GM18861 (cell line): ENCODE data around the gene HMX1.

ENCODE experiments used
- ATAC-seq: cut with Tn5 transposase; IDR thresholded peaks from one replicate; pipeline ENCODE4 v1.9.1; 2021; ENCODE audit not compliant: unreplicated experiment

HMX1 gene

GRCh38 chr4:8842614-8843013, 29.0 kb downstream of the HMX1 start:
- no peak for ATAC-seq

GRCh38 chr4:8841678-8842268, 29.9 kb downstream of the HMX1 start:
- ATAC-seq = no peak

GRCh38 chr4:8840816-8841455, 30.7 kb downstream of the HMX1 start:
- ATAC-seq = no peak

DNA sequence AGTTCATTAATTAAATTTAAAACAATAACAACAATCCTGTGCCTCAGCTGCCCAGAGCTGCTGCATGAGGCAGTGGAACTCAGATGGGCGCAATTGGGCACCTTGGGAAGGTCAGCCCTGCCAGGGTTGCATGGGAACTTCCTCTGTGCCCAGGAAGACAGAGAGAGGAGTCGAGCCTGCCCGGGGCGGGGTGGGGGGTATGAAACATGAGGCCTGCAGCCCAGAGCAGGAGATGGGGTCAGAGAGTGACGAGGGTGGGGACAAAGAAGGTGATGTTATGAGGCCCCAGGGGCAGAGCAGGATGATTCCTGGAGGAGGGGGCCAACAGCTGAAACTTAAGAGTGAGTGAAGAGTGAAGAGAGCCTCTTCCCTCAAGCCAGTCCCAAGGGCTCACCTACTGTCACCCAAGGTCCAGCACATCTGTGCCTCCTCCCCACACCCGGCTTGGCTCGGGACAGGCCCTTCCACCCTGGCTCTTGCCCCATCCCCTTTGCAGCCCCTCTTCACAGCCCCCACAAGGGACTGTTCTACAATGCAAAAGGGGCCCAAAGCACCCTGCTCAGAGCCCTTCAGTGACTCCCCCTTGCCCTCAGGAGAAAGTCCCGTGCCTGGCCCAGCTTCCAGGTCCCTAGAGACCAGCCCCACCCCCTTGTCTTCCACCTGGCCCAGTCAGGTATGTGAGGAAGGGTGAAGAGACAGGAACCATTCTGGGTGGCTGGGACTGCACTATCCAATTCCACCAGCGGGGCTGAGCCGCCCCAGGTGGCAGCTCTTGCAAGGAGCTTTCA, 31.4 kb downstream of the HMX1 start:
- ATAC-seq = no peak

- ATAC-seq = no peak
Measured at GRCh38 chr4:8838961-8839431, 32.6 kb downstream of the HMX1 start.

DNA sequence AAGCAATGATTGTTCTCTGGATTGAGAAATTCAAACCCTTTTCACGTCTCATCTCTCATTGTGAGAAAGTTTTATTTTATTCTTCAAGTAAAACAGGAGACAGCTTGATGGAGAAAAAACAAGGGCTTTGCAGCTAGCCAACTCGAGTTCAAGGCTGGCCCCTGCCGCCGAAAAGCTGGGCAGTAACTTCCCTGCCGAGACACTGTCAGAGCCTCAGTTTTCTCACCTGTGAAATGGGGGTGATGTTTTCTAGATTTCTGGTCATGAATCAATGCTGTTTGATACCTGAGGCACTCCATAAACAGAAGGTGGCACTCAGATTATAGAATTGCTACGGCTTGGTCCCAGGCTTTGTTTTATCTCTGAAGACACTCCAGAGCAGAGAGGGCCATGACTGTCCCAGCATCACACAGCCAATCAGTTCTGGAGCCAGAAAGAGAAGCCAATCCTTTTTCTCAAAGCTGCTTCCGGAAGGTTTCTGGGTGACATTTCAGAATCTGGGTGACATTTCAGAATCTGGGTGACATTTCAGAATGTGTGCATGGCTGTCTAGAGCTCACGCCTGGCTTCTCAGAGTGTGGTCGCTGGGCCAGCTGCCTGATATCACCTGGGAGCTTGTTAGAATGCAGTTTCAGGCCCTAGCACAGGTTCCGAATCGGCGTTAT, 33.2 kb downstream of the HMX1 start:
- ATAC-seq = no peak

DNA sequence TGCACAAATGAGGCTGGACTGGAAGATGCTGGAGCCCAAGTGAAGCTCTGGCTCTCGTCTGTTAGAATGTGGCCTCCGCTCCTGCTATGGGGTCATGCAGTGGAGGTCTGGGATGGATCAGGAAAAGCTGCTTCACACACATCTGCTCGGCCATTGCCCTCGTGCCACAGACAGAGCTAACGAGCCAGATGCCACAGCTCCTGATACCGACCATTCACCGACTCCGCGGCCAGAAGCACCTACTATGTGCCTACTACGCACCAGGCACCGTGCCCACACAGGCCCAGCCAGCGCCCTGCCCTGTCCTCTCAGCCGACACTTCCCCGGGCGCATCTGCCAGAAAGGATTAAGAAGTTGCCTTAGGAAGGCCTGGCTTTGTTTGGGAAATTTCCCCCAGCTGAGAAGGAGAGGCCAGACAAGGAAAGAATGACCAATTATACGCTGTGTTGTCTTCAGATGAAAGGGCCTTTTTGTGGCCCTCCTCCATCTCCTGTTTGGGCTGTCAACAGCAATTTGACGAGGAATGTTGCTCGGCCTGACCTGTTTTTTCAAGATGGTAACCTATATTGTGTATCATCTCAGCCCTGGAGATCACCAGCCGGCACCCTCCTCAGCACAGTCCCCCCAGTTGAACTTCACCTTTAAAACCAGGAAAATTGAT, 34.3 kb downstream of the HMX1 start:
- no peak for ATAC-seq

- ATAC-seq = no peak
Measured at GRCh38 chr4:8836664-8837171, 34.9 kb downstream of the HMX1 start.

GRCh38 chr4:8835521-8836365, 35.9 kb downstream of the HMX1 start:
- ATAC-seq = no peak

DNA sequence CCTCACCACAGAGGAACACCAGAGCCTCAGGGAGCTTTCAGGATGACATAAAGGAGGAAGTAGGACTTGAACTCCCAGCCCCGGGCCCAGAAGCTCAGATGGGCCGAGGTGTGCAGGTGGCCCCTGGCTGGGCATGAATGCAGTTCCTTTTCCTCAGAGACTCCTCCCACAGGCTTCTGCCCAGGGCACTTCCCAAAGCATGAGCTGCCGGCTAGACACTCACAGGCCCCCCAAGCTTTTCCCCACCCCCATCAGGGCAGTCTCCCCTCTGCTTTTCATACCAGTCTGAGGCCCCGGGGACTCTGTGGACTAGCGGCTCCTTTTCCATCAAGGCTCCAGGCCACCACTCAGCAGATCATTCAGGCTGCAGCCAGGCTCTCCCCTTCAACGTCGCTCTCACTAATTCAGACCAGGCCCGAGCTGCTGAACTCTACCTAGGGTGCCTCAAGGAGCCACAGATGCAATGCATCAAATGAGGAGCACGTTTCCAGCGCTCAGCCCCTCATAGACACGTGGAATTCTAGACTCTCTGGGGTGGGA, 36.9 kb downstream of the HMX1 start:
- no peak for ATAC-seq

DNA sequence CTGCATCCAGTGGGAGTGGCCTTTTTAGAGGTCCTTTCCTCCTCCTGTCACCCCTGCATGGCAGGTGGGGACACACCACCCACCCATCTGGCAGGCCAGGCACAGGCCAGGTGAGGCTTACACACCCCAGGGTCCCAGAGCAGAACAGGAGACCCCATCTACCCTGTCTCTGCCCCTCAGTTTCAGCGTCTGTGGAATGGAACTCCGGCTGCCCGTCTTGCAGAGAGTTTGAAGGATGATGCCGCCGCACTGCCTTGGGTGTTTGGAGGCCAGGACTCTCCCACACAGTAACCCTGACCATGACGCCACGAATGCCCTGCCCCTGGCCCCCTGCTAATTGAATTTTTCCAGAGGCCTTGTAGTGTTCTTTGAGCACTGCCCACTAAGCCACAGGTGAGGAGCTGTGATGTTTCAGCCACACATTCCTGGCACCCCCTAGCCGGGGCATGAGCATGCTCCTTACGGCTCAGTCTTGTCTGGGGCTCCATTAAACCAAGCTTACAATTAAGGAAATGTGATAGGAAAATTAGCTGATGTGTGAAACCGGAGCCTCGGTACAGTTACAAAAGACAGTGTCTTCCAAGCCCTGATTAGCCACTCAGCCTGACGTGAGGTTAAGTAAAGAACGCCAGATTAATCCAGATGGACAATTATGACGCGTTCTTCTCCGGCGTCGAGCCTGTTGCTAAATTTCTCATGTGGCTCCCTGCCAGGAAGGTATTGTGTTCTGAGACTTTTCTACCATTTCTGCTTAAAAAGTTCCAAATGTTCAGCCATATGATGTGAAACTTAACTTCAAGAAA, 39.3 kb downstream of the HMX1 start:
- ATAC-seq = no peak

DNA sequence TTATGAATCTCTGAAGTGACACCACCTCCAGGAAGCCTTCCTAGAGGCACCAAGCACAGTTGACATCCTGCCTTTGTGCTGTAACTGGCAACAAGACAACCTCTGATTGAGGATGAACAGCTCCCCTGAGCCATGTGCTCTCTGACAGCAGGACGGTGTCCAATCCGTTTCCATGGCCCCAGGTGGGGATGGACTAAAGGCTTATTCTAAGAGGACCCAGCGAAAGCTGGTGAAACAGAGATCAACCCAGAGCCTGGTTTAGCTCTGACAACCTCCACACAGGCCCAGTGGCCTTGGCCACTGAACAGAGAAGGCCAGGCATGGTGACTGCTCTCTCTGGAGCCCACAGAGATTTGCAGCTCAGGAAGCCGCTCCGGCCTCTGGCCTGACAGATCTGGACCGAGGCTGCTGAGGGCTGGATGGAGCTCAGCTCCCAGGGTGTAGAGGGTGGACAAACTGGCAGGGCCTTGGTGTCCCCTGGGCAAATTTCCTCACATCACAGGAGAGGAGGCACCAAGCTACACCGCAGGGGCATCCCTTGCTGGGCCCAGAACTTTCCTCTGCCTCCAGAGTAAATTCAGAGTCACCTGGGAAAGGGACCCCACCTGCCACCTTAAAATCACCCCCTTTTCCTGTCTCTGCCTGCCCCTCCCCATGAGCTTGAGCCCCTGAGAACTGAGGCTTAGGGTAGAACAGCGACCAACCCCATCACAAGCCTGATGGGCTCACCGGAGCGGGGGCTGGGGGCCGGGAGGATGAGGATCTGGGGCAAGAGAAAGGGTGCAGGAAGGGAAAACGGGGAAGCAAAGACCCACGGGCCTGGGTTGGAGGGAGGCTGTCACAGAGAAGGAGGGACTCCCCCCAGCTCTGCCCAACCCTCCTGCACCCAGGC, 40.2 kb downstream of the HMX1 start:
- ATAC-seq = no peak

DNA sequence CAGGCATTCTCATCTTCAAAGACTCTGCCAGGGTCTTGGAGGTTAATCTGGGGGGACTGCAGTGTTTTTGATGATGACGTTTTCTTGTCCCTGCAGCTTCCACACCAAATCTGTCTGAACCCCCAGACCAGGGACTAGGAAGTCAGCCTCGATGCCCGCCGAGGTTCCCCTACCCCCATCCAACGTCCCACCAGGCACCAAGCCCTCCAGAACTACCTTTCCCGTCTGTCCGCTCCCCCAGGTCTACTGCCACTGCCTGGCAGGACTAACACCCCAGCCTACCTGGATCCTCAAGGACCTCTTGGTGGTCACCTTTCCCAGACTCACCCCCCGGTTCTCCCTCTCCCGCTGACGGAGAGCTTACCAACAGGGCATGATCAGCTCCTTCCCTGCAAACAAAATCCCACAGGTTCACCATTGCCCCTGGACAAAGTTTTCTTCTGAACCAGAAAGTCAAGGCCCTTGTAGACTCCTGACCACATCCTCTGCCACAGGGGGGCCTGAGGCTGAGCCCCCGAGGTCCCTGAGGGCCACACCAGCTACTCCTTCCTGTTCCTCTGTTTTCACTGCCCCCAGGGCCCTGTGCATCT, 40.9 kb downstream of the HMX1 start:
- ATAC-seq = no peak

- ATAC-seq = no peak
Measured at GRCh38 chr4:8830056-8830455, 41.6 kb downstream of the HMX1 start.

- ATAC-seq = no peak
Measured at GRCh38 chr4:8829584-8829983, 42.1 kb downstream of the HMX1 start.

- ATAC-seq = no peak
Measured at GRCh38 chr4:8828869-8829268, 42.8 kb downstream of the HMX1 start.

- ATAC-seq = no peak
Measured at GRCh38 chr4:8821151-8821950, 50.3 kb downstream of the HMX1 start.
